ENCODE measurements around the gene CEP152. TPM values are rescaled to one million over a fixed set of nuclear protein-coding genes. Genes with fewer than 3 reads are reported as not detected.

The CEP152 gene
- total RNA-seq, 4 donors from 2014 or later = 2.7 to 10.1 (median 3.9) TPM

- Histone ChIP-seq H3K4me3 (no peak overlapping the region), H3K4me1 (no peaks in the 10 kb centered on the region), H3K9me3 (peaks cover 0 to 15% (median 3%) of the 10 kb centered on the region in 4 donors), H3K36me3 (no peaks in the 10 kb centered on the region), H3K27ac (replicated peaks in 1 of 4) (no peak overlapping the region), H3K27me3 (no peaks in the 10 kb centered on the region)
- WGBS = 77% methylated on average over 4 of the region's 4 CpGs
- intact Hi-C loops (cut with DNase I) = no loop called here
- DNase-seq (ENCODE audit: extremely low spot score) = no peak
- TF ChIP-seq EP300 (IDR thresholded peaks at IDR 0.05) (no peak), POLR2AphosphoS5 (IDR thresholded peaks at IDR 0.05) (no peak), POLR2A (IDR thresholded peaks at IDR 0.05; ENCODE audit: low read depth) (no peak), CTCF (IDR thresholded peaks at IDR 0.05) (no peak)
Measured at GRCh38 chr15:48828471-48828870, 17.6 kb upstream of the CEP152 start.

- H3K36me3 ChIP-seq = no peaks in the 10 kb centered on the region
- TF ChIP-seq POLR2A (IDR thresholded peaks at IDR 0.05; ENCODE audit: low read depth) (no peak), POLR2AphosphoS5 (IDR thresholded peaks at IDR 0.05) (no peak), CTCF (IDR thresholded peaks at IDR 0.05) (no peak), EP300 (IDR thresholded peaks at IDR 0.05) (no peak)
- WGBS = 91% methylated on average over 1 of the region's 1 CpG
- no peak for DNase-seq (ENCODE audit: extremely low spot score)
- H3K27me3 ChIP-seq = no peaks in the 10 kb centered on the region
- H3K9me3 ChIP-seq = peaks cover 0 to 4% (median 0%) of the 10 kb centered on the region in 4 donors
- H3K4me3 ChIP-seq = no peak overlapping the region
- no peaks in the 10 kb centered on the region for H3K4me1 ChIP-seq
- H3K27ac ChIP-seq (replicated peaks in 1 of 4) = no peak overlapping the region
- intact Hi-C loops (cut with DNase I) = no loop called here
Measured at GRCh38 chr15:48825075-48825474, 14.2 kb upstream of the CEP152 start.

- intact Hi-C loops (cut with DNase I) = no loop called here
- Histone ChIP-seq H3K4me1 (no peaks in the 10 kb centered on the region), H3K27ac (replicated peaks in 1 of 4) (no peak overlapping the region), H3K27me3 (no peaks in the 10 kb centered on the region), H3K36me3 (no peaks in the 10 kb centered on the region), H3K4me3 (no peak overlapping the region), H3K9me3 (peaks cover 0 to 4% (median 0%) of the 10 kb centered on the region in 4 donors)
- 63% methylated on average over 1 of the region's 1 CpG for WGBS
- DNase-seq (ENCODE audit: extremely low spot score) = no peak
- TF ChIP-seq EP300 (IDR thresholded peaks at IDR 0.05) = no peak
- TF ChIP-seq CTCF (IDR thresholded peaks at IDR 0.05) = no peak
- TF ChIP-seq POLR2A (IDR thresholded peaks at IDR 0.05; ENCODE audit: low read depth) = no peak
- no peak for TF ChIP-seq POLR2AphosphoS5 (IDR thresholded peaks at IDR 0.05)
Measured at GRCh38 chr15:48823706-48824105, 12.8 kb upstream of the CEP152 start.

- WGBS = 6% methylated on average over 1 of the region's 1 CpG
- no peak for DNase-seq (ENCODE audit: extremely low spot score)
- Histone ChIP-seq H3K27me3 (no peaks in the 10 kb centered on the region), H3K4me3 (no peak overlapping the region), H3K36me3 (no peaks in the 10 kb centered on the region), H3K9me3 (peaks cover 0 to 4% (median 0%) of the 10 kb centered on the region in 4 donors), H3K27ac (replicated peaks in 1 of 4) (no peak overlapping the region), H3K4me1 (no peaks in the 10 kb centered on the region)
- intact Hi-C loops (cut with DNase I) = no loop called here
- no peak for TF ChIP-seq POLR2A (IDR thresholded peaks at IDR 0.05; ENCODE audit: low read depth)
- TF ChIP-seq POLR2AphosphoS5 (IDR thresholded peaks at IDR 0.05) = no peak
- no peak for TF ChIP-seq EP300 (IDR thresholded peaks at IDR 0.05)
- no peak for TF ChIP-seq CTCF (IDR thresholded peaks at IDR 0.05)
Measured at GRCh38 chr15:48823237-48823636, 12.4 kb upstream of the CEP152 start.

- intact Hi-C loops (cut with DNase I) = no loop called here
- 83% methylated on average over 2 of the region's 2 CpGs for WGBS
- no peaks in the 10 kb centered on the region for H3K9me3 ChIP-seq
- H3K4me1 ChIP-seq = peaks cover 4 to 19% (median 16%) of the 10 kb centered on the region in 4 donors
- no peak overlapping the region for H3K27ac ChIP-seq (replicated peaks in 1 of 4)
- DNase-seq (ENCODE audit: extremely low spot score) = no peak
- no peak overlapping the region for H3K4me3 ChIP-seq
- peaks cover 0 to 6% (median 0%) of the 10 kb centered on the region in 4 donors for H3K27me3 ChIP-seq
- TF ChIP-seq POLR2A (IDR thresholded peaks at IDR 0.05; ENCODE audit: low read depth) = no peak
- TF ChIP-seq EP300 (IDR thresholded peaks at IDR 0.05) = no peak
- TF ChIP-seq CTCF (IDR thresholded peaks at IDR 0.05) = no peak
- no peak for TF ChIP-seq POLR2AphosphoS5 (IDR thresholded peaks at IDR 0.05)
- no peaks in the 10 kb centered on the region for H3K36me3 ChIP-seq
Measured at GRCh38 chr15:48814286-48814685, 3.4 kb upstream of the CEP152 start.

All from esophagus muscularis mucosa (tissue), 4 donors.